Keratinocyte (primary cell): ENCODE results near the gene UBE2F. TPM values are rescaled to one million over a fixed set of nuclear protein-coding genes. Genes with fewer than 3 reads are reported as not detected.
A peak's percentile ranks its signal among the peaks of the same experiment; 100 is the strongest.

ENCODE experiments used
- DNase-seq: peaks from one replicate; pipeline ENCODE4 v3.0.0-alpha.2; 2011; ENCODE audit warnings: low read depth, missing footprints, low spot score
- FAIRE-seq: peaks from 2 replicates; lab custom pipeline; 2011; peaks lifted over from hg19 to GRCh38; lab: Jason Lieb, UNC
- H2AFZ ChIP-seq: 2 replicates; pipeline ENCODE4 v1.6.0; 2012; ENCODE audit warnings: low read length, control low read depth, inconsistent platforms; ENCODE audit not compliant: control insufficient read depth
- H3K27ac ChIP-seq: 2 replicates; pipeline ENCODE4 v1.5.1; 2011; ENCODE audit warnings: low read length; ENCODE audit not compliant: control insufficient read depth, insufficient read depth
- H3K27me3 ChIP-seq: 3 replicates; pipeline ENCODE4 v1.6.0; 2011; ENCODE audit warnings: low read length; ENCODE audit not compliant: control insufficient read depth, insufficient read depth; ENCODE audit errors: extremely low read depth
- H3K36me3 ChIP-seq, 2 experiments: 2 replicates in 1 of 2; 3 replicates in 1 of 2; pipeline ENCODE4 v1.5.1; 2011; ENCODE audit warnings: low read length in 2 of 2, mild to moderate bottlenecking in 1 of 2; ENCODE audit not compliant: control insufficient read depth in 2 of 2, insufficient read depth in 2 of 2; ENCODE audit errors: extremely low read depth in 1 of 2
- H3K4me1 ChIP-seq: 3 replicates; pipeline ENCODE4 v1.5.1; 2011; ENCODE audit warnings: low read length; ENCODE audit not compliant: control insufficient read depth, insufficient read depth; ENCODE audit errors: extremely low read depth
- H3K4me2 ChIP-seq: 3 replicates; pipeline ENCODE4 v1.6.0; 2011; ENCODE audit warnings: low read depth, low read length; ENCODE audit not compliant: control insufficient read depth, insufficient read depth; ENCODE audit errors: extremely low read depth
- H3K4me3 ChIP-seq, 3 experiments: fragments of 200-600 bp in 1 of 3; sonication (generic) in 1 of 3; 2 replicates in 2 of 3; 3 replicates in 1 of 3; pipeline ENCODE4 v1.5.1; 2011 to 2016; ENCODE audit warnings: low read length in 3 of 3, mild to moderate bottlenecking in 3 of 3, control low read depth in 2 of 3, inconsistent platforms in 1 of 3, low read depth in 1 of 3, mixed read lengths in 1 of 3, mixed run types in 1 of 3, moderate library complexity in 1 of 3; ENCODE audit not compliant: control insufficient read depth in 2 of 3, insufficient read depth in 2 of 3; ENCODE audit errors: extremely low read depth in 1 of 3
- H3K79me2 ChIP-seq: 2 replicates; pipeline ENCODE4 v1.6.0; 2012; ENCODE audit warnings: low read length; ENCODE audit not compliant: control insufficient read depth, insufficient read depth
- H3K9ac ChIP-seq: 3 replicates; pipeline ENCODE4 v1.6.0; 2011; ENCODE audit warnings: low read length; ENCODE audit not compliant: control insufficient read depth, insufficient read depth; ENCODE audit errors: extremely low read depth
- H3K9me1 ChIP-seq: 3 replicates; pipeline ENCODE4 v1.6.0; 2011; ENCODE audit warnings: low read length; ENCODE audit not compliant: control insufficient read depth, insufficient read depth; ENCODE audit errors: extremely low read depth
- H3K9me3 ChIP-seq: 2 replicates; pipeline ENCODE4 v1.5.1; 2012; ENCODE audit warnings: low read depth, low read length; ENCODE audit not compliant: control insufficient read depth
- H4K20me1 ChIP-seq: 3 replicates; pipeline ENCODE4 v1.6.0; 2011; ENCODE audit warnings: low read length; ENCODE audit not compliant: control insufficient read depth, insufficient read depth; ENCODE audit errors: extremely low read depth
- EZH2 ChIP-seq: IDR thresholded peaks from one replicate; pipeline ENCODE4 v1.6.1; 2012; ENCODE audit warnings: inconsistent platforms, mild to moderate bottlenecking, low read length, moderate library complexity
- dilution Hi-C: fragments of 300-500 bp; cut with MboI; formaldehyde crosslinking; loops from one replicate; pipeline ENCODE4 v1.7.0; 2020; ENCODE audit warnings: low sequenced_read_pairs; ENCODE audit not compliant: extremely low pct_ligation_motif_present
- polyA plus RNA-seq, 5 experiments: library from polyadenylated mRNA; depleted of rRNA in 3 of 5; stranded (reverse) in 3 of 5; stranded (forward) in 1 of 5; unstranded in 1 of 5; fragments of >200 nt; gene quantifications; 1 replicate in 1 of 5; 2 replicates in 3 of 5; 3 replicates in 1 of 5; pipeline versions ENCODE4 v1.2.1 to v1.2.3, GENCODE V29; 2011 to 2012; ENCODE audit warnings: missing spikeins in 2 of 5, low read depth in 1 of 5, low replicate concordance in 1 of 5
- TF ChIP-seq, protein P1 (sequence below), 3 experiments: IDR thresholded peaks in 1 of 3; conservative IDR thresholded peaks in 1 of 3; optimal IDR thresholded peaks in 1 of 3; 2 replicates in 2 of 3; 3 replicates in 1 of 3; pipeline versions ENCODE3 to v1.5.1; 2011; ENCODE audit warnings: low read length in 3 of 3, mild to moderate bottlenecking in 3 of 3, moderate library complexity in 2 of 3, control low read depth in 1 of 3, inconsistent platforms in 1 of 3; ENCODE audit not compliant: insufficient read depth in 2 of 3; ENCODE audit errors: extremely low read depth in 1 of 3

UBE2F gene
- polyA plus RNA-seq, 1 donor (not counting 4 experiments of a cell fraction or from before 2014, with no cell fraction given), result 95.6 TPM

DNA sequence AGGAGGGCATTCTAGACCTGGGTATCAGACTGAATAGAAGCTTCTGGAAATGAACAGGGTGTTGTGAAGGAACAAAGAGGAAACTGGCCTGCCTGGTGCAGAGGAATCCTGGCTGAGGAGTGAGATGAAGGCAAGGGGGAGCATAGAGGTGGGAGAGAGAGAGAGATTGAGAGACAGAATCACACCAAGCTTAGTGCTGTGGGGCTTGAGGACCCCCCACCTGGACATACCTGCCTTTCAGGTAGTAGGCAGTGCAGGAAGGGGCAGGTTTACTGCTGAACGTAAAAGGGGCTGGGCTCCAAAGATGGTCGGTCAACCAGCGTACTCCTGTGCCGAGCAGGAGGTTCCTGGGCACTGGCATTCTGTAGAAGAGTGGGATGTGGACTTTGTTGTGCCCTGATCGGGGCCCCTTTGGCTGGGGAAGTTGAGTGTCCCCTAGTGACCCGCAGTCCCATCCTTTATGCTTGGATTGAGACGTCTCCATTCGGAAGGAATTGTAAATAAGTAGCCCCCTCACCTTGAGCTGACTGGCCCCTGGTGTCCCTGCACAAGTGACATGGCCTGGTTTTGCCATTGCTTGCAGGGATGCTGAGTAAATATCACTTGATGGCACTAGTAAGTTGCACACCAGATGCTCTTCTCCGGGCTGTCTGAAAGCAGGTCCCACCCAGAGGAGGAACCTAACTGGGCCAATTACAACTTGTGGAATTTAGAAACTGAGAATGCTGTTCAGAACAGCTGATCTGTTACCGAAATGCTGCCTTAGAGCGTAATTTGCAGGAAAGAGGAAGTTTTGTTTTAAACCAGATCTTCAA, 1.4 kb downstream of the UBE2F start:
- peaks cover 7% of the 10 kb centered on the region for H3K9me1 ChIP-seq
- peak overlapping the region; percentile 61 for H3K27ac ChIP-seq
- dilution Hi-C loops, result no loop called here
- H3K4me2 ChIP-seq, result peak overlapping the region; percentile 100
- H3K4me1 ChIP-seq, result peaks cover 17% of the 10 kb centered on the region
- H4K20me1 ChIP-seq, result peaks cover 28% of the 10 kb centered on the region
- no peak for TF ChIP-seq EZH2
- TF ChIP-seq, protein P1, sequence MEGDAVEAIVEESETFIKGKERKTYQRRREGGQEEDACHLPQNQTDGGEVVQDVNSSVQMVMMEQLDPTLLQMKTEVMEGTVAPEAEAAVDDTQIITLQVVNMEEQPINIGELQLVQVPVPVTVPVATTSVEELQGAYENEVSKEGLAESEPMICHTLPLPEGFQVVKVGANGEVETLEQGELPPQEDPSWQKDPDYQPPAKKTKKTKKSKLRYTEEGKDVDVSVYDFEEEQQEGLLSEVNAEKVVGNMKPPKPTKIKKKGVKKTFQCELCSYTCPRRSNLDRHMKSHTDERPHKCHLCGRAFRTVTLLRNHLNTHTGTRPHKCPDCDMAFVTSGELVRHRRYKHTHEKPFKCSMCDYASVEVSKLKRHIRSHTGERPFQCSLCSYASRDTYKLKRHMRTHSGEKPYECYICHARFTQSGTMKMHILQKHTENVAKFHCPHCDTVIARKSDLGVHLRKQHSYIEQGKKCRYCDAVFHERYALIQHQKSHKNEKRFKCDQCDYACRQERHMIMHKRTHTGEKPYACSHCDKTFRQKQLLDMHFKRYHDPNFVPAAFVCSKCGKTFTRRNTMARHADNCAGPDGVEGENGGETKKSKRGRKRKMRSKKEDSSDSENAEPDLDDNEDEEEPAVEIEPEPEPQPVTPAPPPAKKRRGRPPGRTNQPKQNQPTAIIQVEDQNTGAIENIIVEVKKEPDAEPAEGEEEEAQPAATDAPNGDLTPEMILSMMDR (optimal IDR thresholded peaks at IDR 0.05 in 1 of 3, IDR thresholded peaks at IDR 0.05 in 1 of 3, conservative IDR thresholded peaks at IDR 0.05 in 1 of 3; ENCODE audit: extremely low read depth in 1 of 3, insufficient read depth in 2 of 3, low read length in 3 of 3), result peak in 1 of 3 experiments; percentile 58
- peaks cover 57% of the 10 kb centered on the region for H3K79me2 ChIP-seq
- DNase-seq (no peak), FAIRE-seq (no peak)
- H3K9me3 ChIP-seq, result no peaks in the 10 kb centered on the region
- peak overlapping the region; percentile 44 for H2AFZ ChIP-seq
- H3K27me3 ChIP-seq, result no peaks in the 10 kb centered on the region
- peak overlapping the region; percentile 92 to 94 (median 92) for H3K4me3 ChIP-seq
- H3K36me3 ChIP-seq, result peaks cover 7 to 10% of the 10 kb centered on the region in 2 experiments
- peak overlapping the region; percentile 79 for H3K9ac ChIP-seq

DNA sequence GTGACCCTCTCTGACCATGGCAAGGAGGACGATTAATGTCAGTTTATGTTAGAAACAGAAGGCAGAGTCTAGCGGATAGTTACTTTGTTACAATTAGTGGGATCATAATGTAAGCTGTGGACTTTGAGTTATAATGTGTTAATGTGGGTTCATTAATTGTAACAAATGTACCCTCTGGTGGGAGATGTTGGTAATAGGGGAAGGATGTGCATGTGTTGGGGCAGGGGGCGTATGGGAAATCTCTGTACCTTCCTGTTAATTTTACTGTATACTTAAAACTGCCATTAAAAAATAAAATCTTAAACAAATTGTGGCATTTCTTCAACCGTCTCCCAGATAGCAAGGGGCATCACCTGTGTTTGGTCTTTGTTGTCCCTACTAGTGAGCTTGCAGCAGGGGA, 4.8 kb downstream of the UBE2F start:
- dilution Hi-C loops, result no loop called here
- peaks cover 76% of the 10 kb centered on the region for H3K79me2 ChIP-seq
- no peak for FAIRE-seq

More for the DNA sequence above, 4.8 kb downstream of the UBE2F start:
- DNase-seq, result no peak
- H3K9ac ChIP-seq, result no peak overlapping the region
- peaks cover 12 to 21% of the 10 kb centered on the region in 2 experiments for H3K36me3 ChIP-seq
- no peak overlapping the region for H3K4me3 ChIP-seq
- peaks cover 28% of the 10 kb centered on the region for H4K20me1 ChIP-seq
- H2AFZ ChIP-seq, result no peak overlapping the region
- H3K27ac ChIP-seq, result no peak overlapping the region
- H3K27me3 ChIP-seq, result no peaks in the 10 kb centered on the region
- H3K9me3 ChIP-seq, result no peaks in the 10 kb centered on the region
- H3K9me1 ChIP-seq, result peaks cover 7% of the 10 kb centered on the region
- TF ChIP-seq EZH2, result no peak
- TF ChIP-seq, protein P1 (optimal IDR thresholded peaks at IDR 0.05 in 1 of 3, IDR thresholded peaks at IDR 0.05 in 1 of 3, conservative IDR thresholded peaks at IDR 0.05 in 1 of 3; ENCODE audit: extremely low read depth in 1 of 3, insufficient read depth in 2 of 3, low read length in 3 of 3), result no peak
- H3K4me1 ChIP-seq, result peaks cover 12% of the 10 kb centered on the region
- no peak overlapping the region for H3K4me2 ChIP-seq
